Stimulated activated effector memory CD8-positive, alpha-beta T cell treated with anti-CD3 and anti-CD28 coated beads, Interleukin-12 subunit alpha, Interleukin-12 subunit beta, amount 100 ng/mL, for 72 hours (primary cell): Measurements from ENCODE around the gene PHC3.

Source experiments
- ATAC-seq: fragments of 150-1000 bp; cut with Tn5 transposase; 2 replicates; pipeline ENCODE4 v1.10.0; 2021
- DNase-seq, 2 donors: peaks; one replicate each; pipeline ENCODE4 v3.0.0; 2021 to 2022; ENCODE audit warnings: low spot score in 2 of 2
- H3K27ac Mint-ChIP-seq: one replicate; pipeline ENCODE4 v1.8.0; 2022; ENCODE audit warnings: mild to moderate bottlenecking, mixed read lengths
- H3K36me3 Mint-ChIP-seq: one replicate; pipeline ENCODE4 v1.8.0; 2022; ENCODE audit warnings: mild to moderate bottlenecking, mixed read lengths
- H3K4me1 Mint-ChIP-seq: one replicate; pipeline ENCODE4 v1.8.0; 2022; ENCODE audit warnings: mixed read lengths
- H3K4me3 Mint-ChIP-seq: one replicate; pipeline ENCODE4 v1.8.0; 2022; ENCODE audit warnings: mild to moderate bottlenecking, mixed read lengths
- H3K9me3 Mint-ChIP-seq: one replicate; pipeline ENCODE4 v1.8.0; 2022; ENCODE audit warnings: mixed read lengths

Gene PHC3

GRCh38 chr3:170055209-170055608 lies 126.3 kb downstream of the PHC3 start:
- ATAC-seq (peak; percentile 86), DNase-seq (peak in 1 of 2 donors; percentile 57)
- peak overlapping the region; percentile 63 for H3K4me3 Mint-ChIP-seq
- no peaks in the 10 kb centered on the region for H3K9me3 Mint-ChIP-seq
- no peaks in the 10 kb centered on the region for H3K36me3 Mint-ChIP-seq
- peaks cover 41% of the 10 kb centered on the region for H3K4me1 Mint-ChIP-seq
- H3K27ac Mint-ChIP-seq: peak overlapping the region; percentile 30

DNA sequence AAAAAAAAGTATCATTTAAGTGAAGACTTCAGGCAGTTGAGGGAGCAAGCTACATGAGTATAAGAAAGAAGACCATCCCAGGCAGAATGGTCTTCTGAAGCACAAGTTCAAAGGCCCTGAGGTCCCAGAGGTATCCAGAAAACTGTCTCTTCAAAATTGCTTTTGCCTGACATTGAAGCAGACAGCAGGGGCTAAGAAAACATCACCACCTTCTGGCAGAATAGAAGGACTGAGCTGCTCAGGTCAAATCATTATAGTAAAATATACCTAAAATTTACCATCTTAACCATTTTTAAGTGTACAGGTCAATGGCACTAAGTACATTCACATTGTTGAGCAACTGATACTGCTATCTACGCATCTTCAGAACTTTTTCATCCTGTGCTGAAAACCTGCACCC lies 127.3 kb downstream of the PHC3 start:
- Mint-ChIP-seq H3K4me3 (no peak overlapping the region), H3K36me3 (no peaks in the 10 kb centered on the region), H3K4me1 (peaks cover 41% of the 10 kb centered on the region), H3K27ac (no peak overlapping the region), H3K9me3 (no peaks in the 10 kb centered on the region)
- no peak for DNase-seq
- no peak for ATAC-seq

- H3K4me1 Mint-ChIP-seq: peaks cover 30% of the 10 kb centered on the region
- H3K27ac Mint-ChIP-seq: no peak overlapping the region
- no peaks in the 10 kb centered on the region for H3K9me3 Mint-ChIP-seq
- no peak for DNase-seq
- no peak overlapping the region for H3K4me3 Mint-ChIP-seq
- ATAC-seq: no peak
- H3K36me3 Mint-ChIP-seq: peaks cover 5% of the 10 kb centered on the region
Measured at GRCh38 chr3:170052398-170052797, 129.1 kb downstream of the PHC3 start.

DNA sequence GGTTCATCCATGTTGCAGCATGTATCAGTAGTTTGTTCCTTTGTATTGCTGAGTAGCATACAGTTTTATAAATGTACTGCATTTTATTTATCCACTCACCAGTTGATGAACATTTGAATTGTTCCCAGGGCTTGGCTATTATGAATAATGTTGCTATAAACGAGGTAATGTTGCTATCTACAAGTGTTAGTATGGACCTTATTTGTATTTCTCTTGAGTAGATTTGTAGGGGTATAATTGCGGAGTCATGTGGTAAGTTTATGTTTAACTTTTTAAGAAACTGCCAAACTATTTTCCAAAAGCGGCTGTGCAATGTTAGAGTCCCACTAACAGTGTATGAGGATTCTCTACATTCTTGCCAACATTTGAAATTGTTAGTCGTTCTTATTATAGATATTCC lies 130.8 kb downstream of the PHC3 start:
- H3K36me3 Mint-ChIP-seq: peaks cover 5% of the 10 kb centered on the region
- DNase-seq (no peak), ATAC-seq (no peak)
- H3K27ac Mint-ChIP-seq: no peak overlapping the region
- H3K4me1 Mint-ChIP-seq: peaks cover 18% of the 10 kb centered on the region
- no peak overlapping the region for H3K4me3 Mint-ChIP-seq
- H3K9me3 Mint-ChIP-seq: no peaks in the 10 kb centered on the region

DNA sequence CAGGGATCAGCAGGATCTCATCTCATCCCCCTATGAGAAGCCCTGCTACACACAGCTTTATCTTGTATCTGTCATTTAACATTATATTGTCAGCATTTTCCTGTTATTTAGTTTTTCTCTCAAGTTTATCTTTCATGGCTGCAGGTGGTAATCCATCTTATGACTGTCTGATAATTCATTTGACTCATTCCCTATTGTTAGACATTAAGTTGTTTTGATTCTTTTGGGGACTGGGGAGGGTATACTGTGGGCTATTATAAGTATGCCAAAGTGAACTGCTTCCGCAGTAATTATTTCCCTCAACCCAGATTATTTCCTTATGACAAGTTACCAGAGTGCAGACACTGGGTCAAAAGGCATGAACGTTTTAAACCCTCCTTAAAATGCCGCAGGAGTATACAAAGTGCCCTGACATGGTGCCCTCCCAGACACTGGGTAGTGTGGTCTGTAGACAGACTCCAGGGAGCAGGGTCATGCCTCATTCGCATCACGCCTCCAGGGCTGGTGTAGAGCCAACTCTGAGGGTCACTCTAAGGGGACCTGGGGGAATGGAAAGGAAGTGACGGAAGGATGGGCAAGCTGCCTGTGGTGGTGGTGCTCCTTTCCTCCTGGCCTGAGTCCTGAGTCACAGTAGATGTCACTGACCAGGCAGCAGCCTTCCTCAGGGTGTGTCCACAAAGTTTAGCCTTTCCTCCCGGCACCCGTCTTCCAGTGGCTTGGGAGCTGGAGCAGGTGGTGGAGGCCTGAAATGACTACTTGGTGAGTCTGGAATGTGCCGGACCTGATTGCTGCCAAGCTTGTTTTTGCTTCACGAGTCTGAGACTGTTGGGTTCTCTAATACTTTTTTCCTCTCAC lies 132.2 kb downstream of the PHC3 start:
- DNase-seq: no peak
- no peaks in the 10 kb centered on the region for H3K9me3 Mint-ChIP-seq
- no peak for ATAC-seq
- no peak overlapping the region for H3K4me3 Mint-ChIP-seq
- H3K4me1 Mint-ChIP-seq: peaks cover 15% of the 10 kb centered on the region
- no peak overlapping the region for H3K27ac Mint-ChIP-seq
- peaks cover 5% of the 10 kb centered on the region for H3K36me3 Mint-ChIP-seq

DNA sequence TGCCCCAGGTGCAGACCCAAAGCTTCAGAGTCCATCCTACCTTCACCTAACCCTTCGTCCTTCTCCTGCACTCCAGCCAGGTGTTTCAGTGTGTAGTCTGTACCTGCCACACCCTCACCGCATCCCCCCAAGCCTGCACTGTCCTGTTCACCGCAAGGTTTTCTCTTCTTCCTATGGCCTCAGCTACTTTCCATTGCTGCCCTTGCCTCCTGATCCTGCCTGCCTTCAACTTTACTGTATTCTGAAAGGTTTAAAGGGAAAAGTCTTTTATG lies 134.5 kb downstream of the PHC3 start:
- H3K27ac Mint-ChIP-seq: no peak overlapping the region
- peaks cover 14% of the 10 kb centered on the region for H3K4me1 Mint-ChIP-seq
- DNase-seq: no peak
- no peak overlapping the region for H3K4me3 Mint-ChIP-seq
- no peak for ATAC-seq
- peaks cover 5% of the 10 kb centered on the region for H3K36me3 Mint-ChIP-seq
- no peaks in the 10 kb centered on the region for H3K9me3 Mint-ChIP-seq

DNA sequence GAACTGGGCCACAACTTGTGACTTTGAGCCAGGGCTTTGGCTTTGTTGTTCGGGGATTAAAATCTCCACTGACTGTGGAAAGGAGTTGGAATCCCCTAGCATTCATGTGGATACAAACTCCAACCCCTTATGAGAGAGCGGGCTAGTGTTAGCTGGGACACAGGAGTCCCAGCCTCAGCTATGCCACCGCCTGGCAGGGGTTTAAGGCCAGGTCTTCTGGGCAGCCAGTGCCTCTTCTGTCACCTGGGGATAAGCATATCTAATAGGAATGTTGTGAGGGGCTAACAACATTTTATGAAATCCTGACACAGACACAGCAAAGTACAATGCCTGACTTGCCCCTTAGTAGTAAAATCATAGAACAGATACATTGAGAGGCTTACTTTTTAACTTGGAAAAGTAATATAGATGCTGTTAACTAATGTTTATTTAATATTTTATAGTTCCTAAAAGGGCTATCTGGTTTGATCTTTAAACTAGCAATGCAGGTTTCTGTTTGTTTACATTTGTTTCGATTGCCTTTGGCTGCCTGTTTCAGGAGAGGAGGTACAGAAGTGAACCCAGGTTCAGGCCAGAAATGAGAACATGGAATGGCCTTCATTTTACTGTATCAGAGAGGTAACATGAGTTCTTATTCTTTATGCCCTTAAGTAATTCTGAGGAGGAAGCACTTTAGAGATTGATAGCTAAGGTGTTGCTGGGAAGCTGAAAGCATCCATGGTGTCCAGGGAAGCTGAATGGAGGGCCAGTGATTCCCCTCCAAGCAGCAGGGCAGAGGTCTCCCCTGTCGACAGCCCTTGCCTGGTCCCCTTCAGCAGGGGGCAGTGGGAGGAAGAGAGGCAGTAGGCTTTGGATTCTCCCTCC lies 135.0 kb downstream of the PHC3 start:
- no peak for DNase-seq
- peaks cover 18% of the 10 kb centered on the region for H3K4me1 Mint-ChIP-seq
- H3K9me3 Mint-ChIP-seq: no peaks in the 10 kb centered on the region
- no peak overlapping the region for H3K4me3 Mint-ChIP-seq
- ATAC-seq: no peak
- no peak overlapping the region for H3K27ac Mint-ChIP-seq
- H3K36me3 Mint-ChIP-seq: peaks cover 5% of the 10 kb centered on the region

- Mint-ChIP-seq H3K27ac (no peak overlapping the region), H3K36me3 (peaks cover 11% of the 10 kb centered on the region), H3K4me1 (peaks cover 35% of the 10 kb centered on the region)
Measured at GRCh38 chr3:170044795-170045244, 136.7 kb downstream of the PHC3 start.

GRCh38 chr3:170044271-170044670 lies 137.3 kb downstream of the PHC3 start:
- no peak overlapping the region for H3K27ac Mint-ChIP-seq
- no peak for ATAC-seq
- H3K36me3 Mint-ChIP-seq: peaks cover 11% of the 10 kb centered on the region
- peaks cover 39% of the 10 kb centered on the region for H3K4me1 Mint-ChIP-seq
- H3K4me3 Mint-ChIP-seq: no peak overlapping the region
- no peaks in the 10 kb centered on the region for H3K9me3 Mint-ChIP-seq
- DNase-seq: no peak

More at GRCh38 chr3:170044795-170045244, 136.7 kb downstream of the PHC3 start:
- no peak for DNase-seq
- ATAC-seq: no peak
- H3K9me3 Mint-ChIP-seq: no peaks in the 10 kb centered on the region
- H3K4me3 Mint-ChIP-seq: no peak overlapping the region

- peaks cover 39% of the 10 kb centered on the region for H3K4me1 Mint-ChIP-seq
- no peak for ATAC-seq
- DNase-seq: no peak
- no peak overlapping the region for H3K27ac Mint-ChIP-seq
- H3K36me3 Mint-ChIP-seq: peaks cover 11% of the 10 kb centered on the region
- no peaks in the 10 kb centered on the region for H3K9me3 Mint-ChIP-seq
- H3K4me3 Mint-ChIP-seq: no peak overlapping the region
Measured at GRCh38 chr3:170043506-170043905, 138.0 kb downstream of the PHC3 start.

GRCh38 chr3:170040418-170040817 lies 141.1 kb downstream of the PHC3 start:
- no peak overlapping the region for H3K4me3 Mint-ChIP-seq
- H3K9me3 Mint-ChIP-seq: no peaks in the 10 kb centered on the region
- H3K4me1 Mint-ChIP-seq: peaks cover 34% of the 10 kb centered on the region
- no peak overlapping the region for H3K27ac Mint-ChIP-seq
- peaks cover 5% of the 10 kb centered on the region for H3K36me3 Mint-ChIP-seq
- DNase-seq (no peak), ATAC-seq (no peak)

- peaks cover 30% of the 10 kb centered on the region for H3K4me1 Mint-ChIP-seq
- peak overlapping the region; percentile 76 for H3K4me3 Mint-ChIP-seq
- H3K36me3 Mint-ChIP-seq: peaks cover 5% of the 10 kb centered on the region
- no peaks in the 10 kb centered on the region for H3K9me3 Mint-ChIP-seq
- H3K27ac Mint-ChIP-seq: no peak overlapping the region
- DNase-seq (peak in 1 of 2 donors; percentile 62), ATAC-seq (peak; percentile 25)
Measured at GRCh38 chr3:170038434-170039110, 143.0 kb downstream of the PHC3 start.
